HL-60 (cell line): ENCODE results near the gene FOXF2.

Experiments used
- GABPA ChIP-seq: IDR thresholded peaks from 2 replicates; pipeline ENCODE4 v1.6.1; 2012; ENCODE audit warnings: low read depth
- POLR2AphosphoS5 ChIP-seq: IDR thresholded peaks from 2 replicates; pipeline ENCODE4 v1.6.1; 2012; ENCODE audit warnings: low read depth
- TF ChIP-seq, protein P1 (sequence below): IDR thresholded peaks from one replicate; pipeline ENCODE4 v1.5.1; 2011; ENCODE audit warnings: low read length, control low read depth, inconsistent platforms; ENCODE audit not compliant: insufficient read depth
- TF ChIP-seq, protein P2 (sequence below): IDR thresholded peaks from 2 replicates; pipeline ENCODE4 v1.6.1; 2012; ENCODE audit warnings: low read depth; ENCODE audit not compliant: insufficient replicate concordance

DNA sequence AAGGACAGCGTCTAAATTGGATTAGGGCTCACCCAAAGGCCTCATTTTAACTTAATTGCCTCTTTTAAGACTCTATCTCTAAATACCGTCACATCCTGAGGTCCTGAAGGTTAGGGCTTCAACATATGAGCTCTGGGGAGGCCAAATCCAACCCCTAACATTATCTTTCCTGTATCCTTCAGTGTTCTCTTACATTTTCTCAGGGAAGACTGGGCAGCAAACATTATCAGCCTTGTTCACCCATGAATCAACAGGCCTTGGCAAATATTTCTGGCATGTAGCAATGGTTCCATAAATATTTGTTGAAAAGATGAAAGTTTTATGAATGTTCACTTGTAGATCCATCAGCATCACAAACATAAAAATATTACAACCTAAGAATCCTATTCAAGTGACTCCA lies 24.6 kb upstream of the FOXF2 start:
- TF ChIP-seq, protein P1, sequence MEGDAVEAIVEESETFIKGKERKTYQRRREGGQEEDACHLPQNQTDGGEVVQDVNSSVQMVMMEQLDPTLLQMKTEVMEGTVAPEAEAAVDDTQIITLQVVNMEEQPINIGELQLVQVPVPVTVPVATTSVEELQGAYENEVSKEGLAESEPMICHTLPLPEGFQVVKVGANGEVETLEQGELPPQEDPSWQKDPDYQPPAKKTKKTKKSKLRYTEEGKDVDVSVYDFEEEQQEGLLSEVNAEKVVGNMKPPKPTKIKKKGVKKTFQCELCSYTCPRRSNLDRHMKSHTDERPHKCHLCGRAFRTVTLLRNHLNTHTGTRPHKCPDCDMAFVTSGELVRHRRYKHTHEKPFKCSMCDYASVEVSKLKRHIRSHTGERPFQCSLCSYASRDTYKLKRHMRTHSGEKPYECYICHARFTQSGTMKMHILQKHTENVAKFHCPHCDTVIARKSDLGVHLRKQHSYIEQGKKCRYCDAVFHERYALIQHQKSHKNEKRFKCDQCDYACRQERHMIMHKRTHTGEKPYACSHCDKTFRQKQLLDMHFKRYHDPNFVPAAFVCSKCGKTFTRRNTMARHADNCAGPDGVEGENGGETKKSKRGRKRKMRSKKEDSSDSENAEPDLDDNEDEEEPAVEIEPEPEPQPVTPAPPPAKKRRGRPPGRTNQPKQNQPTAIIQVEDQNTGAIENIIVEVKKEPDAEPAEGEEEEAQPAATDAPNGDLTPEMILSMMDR = no peak
- TF ChIP-seq POLR2AphosphoS5 (no peak), GABPA (no peak)
- TF ChIP-seq, protein P2, sequence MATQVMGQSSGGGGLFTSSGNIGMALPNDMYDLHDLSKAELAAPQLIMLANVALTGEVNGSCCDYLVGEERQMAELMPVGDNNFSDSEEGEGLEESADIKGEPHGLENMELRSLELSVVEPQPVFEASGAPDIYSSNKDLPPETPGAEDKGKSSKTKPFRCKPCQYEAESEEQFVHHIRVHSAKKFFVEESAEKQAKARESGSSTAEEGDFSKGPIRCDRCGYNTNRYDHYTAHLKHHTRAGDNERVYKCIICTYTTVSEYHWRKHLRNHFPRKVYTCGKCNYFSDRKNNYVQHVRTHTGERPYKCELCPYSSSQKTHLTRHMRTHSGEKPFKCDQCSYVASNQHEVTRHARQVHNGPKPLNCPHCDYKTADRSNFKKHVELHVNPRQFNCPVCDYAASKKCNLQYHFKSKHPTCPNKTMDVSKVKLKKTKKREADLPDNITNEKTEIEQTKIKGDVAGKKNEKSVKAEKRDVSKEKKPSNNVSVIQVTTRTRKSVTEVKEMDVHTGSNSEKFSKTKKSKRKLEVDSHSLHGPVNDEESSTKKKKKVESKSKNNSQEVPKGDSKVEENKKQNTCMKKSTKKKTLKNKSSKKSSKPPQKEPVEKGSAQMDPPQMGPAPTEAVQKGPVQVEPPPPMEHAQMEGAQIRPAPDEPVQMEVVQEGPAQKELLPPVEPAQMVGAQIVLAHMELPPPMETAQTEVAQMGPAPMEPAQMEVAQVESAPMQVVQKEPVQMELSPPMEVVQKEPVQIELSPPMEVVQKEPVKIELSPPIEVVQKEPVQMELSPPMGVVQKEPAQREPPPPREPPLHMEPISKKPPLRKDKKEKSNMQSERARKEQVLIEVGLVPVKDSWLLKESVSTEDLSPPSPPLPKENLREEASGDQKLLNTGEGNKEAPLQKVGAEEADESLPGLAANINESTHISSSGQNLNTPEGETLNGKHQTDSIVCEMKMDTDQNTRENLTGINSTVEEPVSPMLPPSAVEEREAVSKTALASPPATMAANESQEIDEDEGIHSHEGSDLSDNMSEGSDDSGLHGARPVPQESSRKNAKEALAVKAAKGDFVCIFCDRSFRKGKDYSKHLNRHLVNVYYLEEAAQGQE = no peak
